Ascending aorta (tissue), 2 donors: ENCODE measurements around the gene CRY1. TPM values are rescaled to one million over a fixed set of nuclear protein-coding genes. Genes with fewer than 3 reads are reported as not detected.
"Not testable (repeated sequence)": the region's sequence is repeated elsewhere in the genome, so short reads cannot be mapped to it uniquely, and the experiment has no call there.

ENCODE experiments used
- DNase-seq, 2 donors: peaks; one replicate each; pipeline ENCODE4 v3.0.0-alpha.2; 2019; ENCODE audit warnings: low spot score in 2 of 2
- H3K27ac ChIP-seq, 2 donors: fragments of 200-600 bp; sonication (generic); one replicate each; pipeline ENCODE4 v1.5.1; 2016 to 2017; ENCODE audit warnings: mild to moderate bottlenecking in 1 of 2
- H3K27me3 ChIP-seq: fragments of 200-600 bp; sonication (generic); one replicate; pipeline ENCODE4 v1.5.1; 2017
- H3K36me3 ChIP-seq, 2 donors: fragments of 200-600 bp; sonication (generic); one replicate each; pipeline ENCODE4 v1.5.1; 2016
- H3K4me1 ChIP-seq, 2 donors: fragments of 200-600 bp; sonication (generic); one replicate each; pipeline ENCODE4 v1.5.1; 2016 to 2017; ENCODE audit warnings: mild to moderate bottlenecking in 1 of 2
- H3K4me3 ChIP-seq, 2 donors: fragments of 200-600 bp; sonication (generic); one replicate each; pipeline ENCODE4 v1.5.1; 2016 to 2017; ENCODE audit warnings: mild to moderate bottlenecking in 1 of 2
- H3K9me3 ChIP-seq, 2 donors: fragments of 200-600 bp; sonication (generic); one replicate each; pipeline ENCODE4 v1.5.1; 2016
- intact Hi-C: fragments of 100-400 bp; cut with DNase I; formaldehyde crosslinking; loops from one replicate; pipeline ENCODE4 v1.15.1; 2023
- total RNA-seq: library from RNA; depleted of rRNA; stranded (reverse); fragments of >200 nt; gene quantifications from one replicate; pipeline ENCODE4 v1.1.0, GENCODE V29; 2016
- TF ChIP-seq, protein P1 (sequence below), 3 experiments: fragments of 200-600 bp in 2 of 3; fragments of 450-650 bp in 1 of 3; sonication (generic) in 2 of 3; IDR thresholded peaks; one replicate each; pipeline ENCODE4 v1.5.1; 2016 to 2019; ENCODE audit warnings: antibody characterized with exemption in 3 of 3, mild to moderate bottlenecking in 1 of 3, moderate library complexity in 1 of 3

CRY1 gene
- total RNA-seq, 1 donor from 2014 or later = 23.0 TPM

DNA sequence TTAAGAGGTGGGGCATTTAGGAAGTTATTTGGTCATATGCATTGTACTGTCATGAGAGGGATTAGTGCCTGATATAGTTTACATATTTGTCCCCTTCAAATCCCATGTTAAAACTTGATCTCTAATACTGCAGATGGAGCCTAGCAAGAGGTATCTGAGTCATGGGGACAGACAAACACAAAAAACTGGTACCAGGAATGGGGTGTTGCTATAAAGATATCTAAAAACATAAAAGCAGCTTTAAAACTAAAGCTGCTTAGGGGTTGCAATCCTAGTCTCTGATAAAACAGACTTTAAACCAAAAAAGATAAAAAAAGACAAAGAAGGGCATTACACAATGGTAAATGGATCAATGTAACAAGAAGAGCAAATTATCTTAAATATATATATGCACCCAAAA is 11.6 kb downstream of the CRY1 start:
- H3K4me3 ChIP-seq = no peak overlapping the region
- H3K27me3 ChIP-seq = no peaks in the 10 kb centered on the region
- no peaks in the 10 kb centered on the region for H3K36me3 ChIP-seq
- TF ChIP-seq, protein P1, sequence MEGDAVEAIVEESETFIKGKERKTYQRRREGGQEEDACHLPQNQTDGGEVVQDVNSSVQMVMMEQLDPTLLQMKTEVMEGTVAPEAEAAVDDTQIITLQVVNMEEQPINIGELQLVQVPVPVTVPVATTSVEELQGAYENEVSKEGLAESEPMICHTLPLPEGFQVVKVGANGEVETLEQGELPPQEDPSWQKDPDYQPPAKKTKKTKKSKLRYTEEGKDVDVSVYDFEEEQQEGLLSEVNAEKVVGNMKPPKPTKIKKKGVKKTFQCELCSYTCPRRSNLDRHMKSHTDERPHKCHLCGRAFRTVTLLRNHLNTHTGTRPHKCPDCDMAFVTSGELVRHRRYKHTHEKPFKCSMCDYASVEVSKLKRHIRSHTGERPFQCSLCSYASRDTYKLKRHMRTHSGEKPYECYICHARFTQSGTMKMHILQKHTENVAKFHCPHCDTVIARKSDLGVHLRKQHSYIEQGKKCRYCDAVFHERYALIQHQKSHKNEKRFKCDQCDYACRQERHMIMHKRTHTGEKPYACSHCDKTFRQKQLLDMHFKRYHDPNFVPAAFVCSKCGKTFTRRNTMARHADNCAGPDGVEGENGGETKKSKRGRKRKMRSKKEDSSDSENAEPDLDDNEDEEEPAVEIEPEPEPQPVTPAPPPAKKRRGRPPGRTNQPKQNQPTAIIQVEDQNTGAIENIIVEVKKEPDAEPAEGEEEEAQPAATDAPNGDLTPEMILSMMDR (IDR thresholded peaks at IDR 0.05) = no peak
- intact Hi-C loops = no loop called here
- H3K27ac ChIP-seq = no peak overlapping the region
- no peaks in the 10 kb centered on the region for H3K9me3 ChIP-seq
- peaks cover 0 to 9% of the 10 kb centered on the region in 2 donors for H3K4me1 ChIP-seq
- no peak for DNase-seq

DNA sequence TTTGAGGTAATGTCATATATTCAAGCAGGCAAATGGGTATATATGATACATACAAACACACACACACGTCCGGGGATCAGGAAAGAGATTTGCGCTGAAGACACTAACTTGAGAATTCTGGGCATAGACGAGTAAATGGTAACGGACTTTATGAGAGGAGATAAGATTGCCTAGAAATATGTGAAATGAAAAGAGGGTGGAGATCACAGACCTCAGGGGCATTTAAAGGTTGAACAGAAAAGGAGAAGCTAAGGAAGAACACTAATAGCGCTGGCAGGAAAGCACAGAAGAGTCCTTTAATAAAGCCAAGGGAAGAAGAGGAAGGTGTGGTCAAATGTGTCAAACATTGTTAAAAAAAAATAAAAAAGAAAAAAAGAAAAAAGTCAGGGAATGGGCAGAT is 13.1 kb downstream of the CRY1 start:
- H3K9me3 ChIP-seq = no peaks in the 10 kb centered on the region
- no peaks in the 10 kb centered on the region for H3K36me3 ChIP-seq
- no peaks in the 10 kb centered on the region for H3K27me3 ChIP-seq
- H3K4me1 ChIP-seq = peaks cover 0 to 9% of the 10 kb centered on the region in 2 donors
- H3K27ac ChIP-seq = no peak overlapping the region
- no peak for DNase-seq
- H3K4me3 ChIP-seq = no peak overlapping the region
- intact Hi-C loops = no loop called here
- TF ChIP-seq, protein P1 (IDR thresholded peaks at IDR 0.05) = no peak

DNA sequence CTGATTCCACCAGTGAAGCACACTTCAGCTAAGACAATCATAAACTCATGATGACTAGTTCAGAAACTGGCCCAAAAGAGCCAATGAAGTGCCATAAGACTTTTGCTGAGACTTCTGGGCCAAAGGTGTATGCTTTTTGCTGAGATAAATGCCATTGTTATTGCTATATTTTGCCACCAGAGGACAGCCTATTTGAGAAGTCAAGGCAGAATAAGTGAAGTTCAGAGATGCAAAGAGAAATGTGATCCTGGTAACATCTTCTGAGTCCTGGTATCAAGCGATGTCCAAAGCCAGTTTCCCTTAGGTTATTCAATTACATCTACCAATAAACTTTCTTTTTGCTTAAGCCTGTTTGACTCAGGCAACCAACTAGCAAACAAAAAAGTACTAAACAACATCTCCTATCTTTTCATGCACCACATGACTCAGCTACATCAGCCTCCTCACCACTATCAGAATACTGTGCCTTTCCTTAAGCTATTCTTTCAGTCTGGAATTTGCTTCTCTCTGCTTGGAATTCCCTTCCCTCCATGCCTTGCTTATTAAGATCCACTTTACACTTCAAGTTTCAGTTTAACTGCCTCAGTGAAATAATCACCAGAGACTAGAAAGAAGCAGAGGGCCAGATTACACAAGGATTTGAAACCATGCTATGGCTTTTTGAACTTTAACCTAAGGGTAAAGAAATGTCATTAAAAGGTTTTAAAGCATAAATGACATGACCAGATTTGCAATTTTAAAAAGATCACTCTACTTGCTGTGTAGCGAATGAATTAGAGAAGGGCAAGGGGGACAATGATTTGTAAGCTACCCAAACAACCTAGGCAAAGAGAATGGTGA is 14.0 kb downstream of the CRY1 start:
- TF ChIP-seq, protein P1 (IDR thresholded peaks at IDR 0.05) = peak in 2 of 3 experiments; percentile 27 to 33
- H3K4me3 ChIP-seq = no peak overlapping the region
- no peaks in the 10 kb centered on the region for H3K27me3 ChIP-seq
- intact Hi-C loops = no loop called here
- H3K27ac ChIP-seq = no peak overlapping the region
- H3K36me3 ChIP-seq = no peaks in the 10 kb centered on the region
- no peaks in the 10 kb centered on the region for H3K9me3 ChIP-seq
- DNase-seq = no peak
- H3K4me1 ChIP-seq = peaks cover 0 to 9% of the 10 kb centered on the region in 2 donors

DNA sequence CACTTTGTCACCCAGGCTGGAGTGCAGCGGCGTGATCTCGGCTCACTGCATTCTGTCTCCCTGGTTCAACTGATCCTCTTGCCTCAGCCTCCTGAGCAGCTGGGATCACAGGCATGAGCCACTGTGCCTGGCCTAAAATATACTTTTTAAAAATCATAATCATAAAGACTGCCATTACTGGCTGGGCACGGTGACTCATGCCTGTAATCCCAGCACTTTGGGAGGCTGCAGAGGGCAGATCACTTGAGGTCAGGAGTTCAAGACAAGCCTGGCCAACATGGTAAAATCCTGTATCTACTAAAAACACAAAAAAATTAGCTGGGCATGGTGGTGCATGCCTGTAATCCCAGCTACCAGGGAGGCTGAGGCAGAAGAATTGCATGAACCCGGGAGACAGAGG is 20.1 kb downstream of the CRY1 start:
- intact Hi-C loops, H3K36me3 ChIP-seq, H3K4me1 ChIP-seq, H3K4me3 ChIP-seq, H3K9me3 ChIP-seq, H3K27ac ChIP-seq, DNase-seq, H3K27me3 ChIP-seq: not testable (repeated sequence)

DNA sequence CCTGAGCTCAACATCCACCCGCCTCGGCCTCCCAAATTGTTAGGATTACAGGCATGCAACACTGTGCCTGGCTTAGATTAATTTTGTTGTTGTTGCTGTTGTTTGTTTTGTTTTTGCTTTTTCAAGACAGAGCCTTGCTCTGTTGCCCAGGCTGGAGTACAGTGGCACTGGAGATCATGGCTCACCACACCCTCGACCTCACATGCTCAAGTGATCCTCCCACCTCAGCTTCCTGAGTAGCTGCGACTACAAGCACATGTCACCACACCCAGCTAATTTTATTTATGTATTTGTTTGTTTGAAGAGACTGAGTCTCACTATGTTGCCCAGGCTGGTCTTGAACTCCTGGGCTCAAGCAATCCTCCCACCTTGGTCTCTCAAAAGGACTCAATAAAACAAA is 26.7 kb downstream of the CRY1 start:
- H3K4me3 ChIP-seq = no peak overlapping the region
- H3K4me1 ChIP-seq = no peaks in the 10 kb centered on the region
- TF ChIP-seq, protein P1 (IDR thresholded peaks at IDR 0.05) = no peak
- H3K27me3 ChIP-seq = no peaks in the 10 kb centered on the region
- DNase-seq = no peak
- no peaks in the 10 kb centered on the region for H3K9me3 ChIP-seq
- H3K27ac ChIP-seq = no peak overlapping the region
- intact Hi-C loops = no loop called here
- no peaks in the 10 kb centered on the region for H3K36me3 ChIP-seq

DNA sequence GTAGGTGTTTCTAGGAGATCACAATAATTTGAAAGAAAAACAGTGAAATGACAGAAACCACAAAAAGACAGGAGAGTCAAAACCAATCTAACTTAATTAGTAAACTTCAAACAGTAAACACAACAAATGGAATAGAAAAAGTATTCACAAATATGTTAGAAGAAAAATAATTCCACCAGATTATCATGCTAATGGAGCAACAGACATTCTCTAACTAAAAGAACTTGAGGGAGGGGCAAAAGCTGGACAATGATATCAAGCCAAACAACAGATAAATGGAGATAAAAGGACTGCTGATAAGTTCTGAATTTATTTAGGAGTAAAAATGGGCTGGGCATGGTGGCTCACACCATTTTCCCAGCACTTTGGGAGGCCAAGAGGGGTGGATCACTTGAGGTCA is 28.7 kb downstream of the CRY1 start:
- DNase-seq = no peak
- Histone ChIP-seq H3K4me1 (no peaks in the 10 kb centered on the region), H3K27ac (no peak overlapping the region), H3K36me3 (no peaks in the 10 kb centered on the region), H3K9me3 (no peaks in the 10 kb centered on the region), H3K4me3 (no peak overlapping the region), H3K27me3 (no peaks in the 10 kb centered on the region)
- intact Hi-C loops = no loop called here
- TF ChIP-seq, protein P1 (IDR thresholded peaks at IDR 0.05) = no peak
